Esophagus muscularis mucosa (tissue), 4 donors: ENCODE measurements around the gene DSC3. TPM values are rescaled to one million over a fixed set of nuclear protein-coding genes. Genes with fewer than 3 reads are reported as not detected.

Experiments used
- DNase-seq: peaks from one replicate; pipeline ENCODE4 v3.0.0-alpha.2; 2017; ENCODE audit errors: extremely low spot score
- H3K27ac ChIP-seq, 4 donors: fragments of 200-600 bp; sonication (generic); replicated peaks in 1 of 4; 1 replicate in 3 of 4; 2 replicates in 1 of 4; pipeline ENCODE4 v1.5.1; 2016 to 2019; ENCODE audit warnings: mild to moderate bottlenecking in 1 of 4
- H3K27me3 ChIP-seq, 4 donors: fragments of 200-600 bp; sonication (generic); one replicate each; pipeline versions ENCODE4 v1.5.1 to v1.6.0; 2016 to 2019
- H3K36me3 ChIP-seq, 4 donors: fragments of 200-600 bp; sonication (generic); one replicate each; pipeline ENCODE4 v1.5.1; 2016 to 2019
- H3K4me1 ChIP-seq, 4 donors: fragments of 200-600 bp; sonication (generic); one replicate each; pipeline ENCODE4 v1.5.1; 2016 to 2019
- H3K4me3 ChIP-seq, 4 donors: fragments of 200-600 bp; sonication (generic); 1 replicate in 2 of 4; 2 replicates in 2 of 4; pipeline ENCODE4 v1.5.1; 2016 to 2019; ENCODE audit warnings: mild to moderate bottlenecking in 4 of 4, moderate library complexity in 1 of 4
- H3K9me3 ChIP-seq, 4 donors: fragments of 200-600 bp; sonication (generic); 1 replicate in 3 of 4; 2 replicates in 1 of 4; pipeline ENCODE4 v1.5.1; 2016 to 2019
- EP300 ChIP-seq: sonication (generic); formaldehyde crosslinking; IDR thresholded peaks from one replicate; pipeline ENCODE4 v1.6.1; 2017; ENCODE audit warnings: antibody characterized with exemption
- POLR2A ChIP-seq: fragments of 450-650 bp; IDR thresholded peaks from one replicate; pipeline ENCODE4 v1.6.1; 2017; ENCODE audit warnings: antibody characterized with exemption, moderate library complexity, mild to moderate bottlenecking, low read depth
- POLR2AphosphoS5 ChIP-seq, 2 donors: sonication (generic); formaldehyde crosslinking; IDR thresholded peaks; one replicate each; pipeline ENCODE4 v1.6.1; 2017; ENCODE audit warnings: antibody characterized with exemption in 2 of 2
- WGBS: methylation state at CpG from one replicate; pipeline ENCODE4 v1.1.5; 2018; 5-methylcytosine and 5-hydroxymethylcytosine counted together
- intact Hi-C: fragments of 100-400 bp; cut with DNase I; formaldehyde crosslinking; loops from one replicate; pipeline ENCODE4 v1.15.1; 2023
- total RNA-seq, 4 donors: library from RNA; depleted of rRNA; stranded (reverse); fragments of >200 nt; gene quantifications; one replicate each; pipeline versions ENCODE4 v1.1.0 to v1.2.1, GENCODE V29; 2016
- TF ChIP-seq, protein P1 (sequence below), 3 experiments: fragments of 200-600 bp in 2 of 3; fragments of 450-650 bp in 1 of 3; sonication (generic) in 2 of 3; IDR thresholded peaks; one replicate each; pipeline ENCODE4 v1.5.1; 2017 to 2019; ENCODE audit warnings: antibody characterized with exemption in 3 of 3, mild to moderate bottlenecking in 2 of 3, moderate library complexity in 1 of 3

The DSC3 gene
- total RNA-seq, 4 donors from 2014 or later = under 0.01 to 0.52 (median 0.23) TPM; not detected in 1

DNA sequence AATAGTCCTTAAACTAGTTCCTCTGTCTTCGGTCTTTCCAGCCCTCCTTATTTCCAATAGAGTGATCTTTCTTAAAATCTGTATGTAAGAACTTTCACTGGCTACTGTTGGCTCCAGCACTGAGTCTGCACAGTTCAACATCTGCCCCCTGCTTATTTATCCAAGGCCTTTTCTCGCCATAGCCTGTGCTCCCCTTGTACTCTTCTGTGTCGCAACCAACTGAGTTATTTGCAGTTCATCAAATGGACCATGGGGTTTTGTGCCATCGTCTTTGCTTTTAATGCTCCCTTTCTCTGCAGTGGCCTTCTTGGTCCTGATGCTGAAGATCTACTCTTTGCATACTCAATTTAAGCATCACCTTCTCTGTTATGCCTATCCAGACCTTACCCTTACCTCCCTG is 77.3 kb downstream of the DSC3 start:
- 94% methylated on average over 4 of the region's 4 CpGs for WGBS
- intact Hi-C loops = no loop called here

DNA sequence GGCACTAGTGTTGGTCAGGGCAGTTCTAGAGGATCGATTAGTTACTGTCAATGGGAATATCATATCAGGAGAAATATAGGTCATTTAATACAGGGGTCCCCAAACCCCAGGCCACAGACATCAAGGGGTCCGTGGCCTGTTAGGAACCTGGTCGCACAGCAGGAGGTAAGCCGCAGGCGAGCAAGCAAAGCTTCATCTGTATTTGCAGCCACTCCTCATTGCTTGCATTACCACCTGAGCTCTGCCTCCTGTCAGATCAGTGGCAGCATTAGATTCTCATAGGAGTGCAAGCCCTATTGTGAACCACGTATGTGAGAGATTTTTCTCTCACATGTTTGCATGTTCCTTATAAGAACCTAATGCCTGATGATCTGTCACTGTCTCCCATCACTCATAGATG is 81.9 kb downstream of the DSC3 start:
- intact Hi-C loops = no loop called here
- Histone ChIP-seq H3K4me3 (no peak overlapping the region), H3K27me3 (peaks cover 0 to 10% (median 0%) of the 10 kb centered on the region in 4 donors), H3K27ac (no peak overlapping the region), H3K9me3 (no peaks in the 10 kb centered on the region), H3K4me1 (no peaks in the 10 kb centered on the region), H3K36me3 (no peaks in the 10 kb centered on the region)
- WGBS = 92% methylated on average over 6 of the region's 6 CpGs
- no peak for DNase-seq
- TF ChIP-seq, protein P1, sequence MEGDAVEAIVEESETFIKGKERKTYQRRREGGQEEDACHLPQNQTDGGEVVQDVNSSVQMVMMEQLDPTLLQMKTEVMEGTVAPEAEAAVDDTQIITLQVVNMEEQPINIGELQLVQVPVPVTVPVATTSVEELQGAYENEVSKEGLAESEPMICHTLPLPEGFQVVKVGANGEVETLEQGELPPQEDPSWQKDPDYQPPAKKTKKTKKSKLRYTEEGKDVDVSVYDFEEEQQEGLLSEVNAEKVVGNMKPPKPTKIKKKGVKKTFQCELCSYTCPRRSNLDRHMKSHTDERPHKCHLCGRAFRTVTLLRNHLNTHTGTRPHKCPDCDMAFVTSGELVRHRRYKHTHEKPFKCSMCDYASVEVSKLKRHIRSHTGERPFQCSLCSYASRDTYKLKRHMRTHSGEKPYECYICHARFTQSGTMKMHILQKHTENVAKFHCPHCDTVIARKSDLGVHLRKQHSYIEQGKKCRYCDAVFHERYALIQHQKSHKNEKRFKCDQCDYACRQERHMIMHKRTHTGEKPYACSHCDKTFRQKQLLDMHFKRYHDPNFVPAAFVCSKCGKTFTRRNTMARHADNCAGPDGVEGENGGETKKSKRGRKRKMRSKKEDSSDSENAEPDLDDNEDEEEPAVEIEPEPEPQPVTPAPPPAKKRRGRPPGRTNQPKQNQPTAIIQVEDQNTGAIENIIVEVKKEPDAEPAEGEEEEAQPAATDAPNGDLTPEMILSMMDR (IDR thresholded peaks at IDR 0.05) = no peak
- TF ChIP-seq POLR2AphosphoS5 (IDR thresholded peaks at IDR 0.05) (no peak), POLR2A (no peak)

More for the DNA sequence above, 77.3 kb downstream of the DSC3 start:
- Histone ChIP-seq H3K36me3 (no peaks in the 10 kb centered on the region), H3K4me1 (no peaks in the 10 kb centered on the region), H3K27me3 (no peaks in the 10 kb centered on the region), H3K27ac (no peak overlapping the region), H3K9me3 (no peaks in the 10 kb centered on the region), H3K4me3 (no peak overlapping the region)
- no peak for TF ChIP-seq EP300
- TF ChIP-seq POLR2AphosphoS5 (IDR thresholded peaks at IDR 0.05) = no peak
- TF ChIP-seq, protein P1 (IDR thresholded peaks at IDR 0.05) = no peak
- no peak for TF ChIP-seq POLR2A
- no peak for DNase-seq

- TF ChIP-seq POLR2AphosphoS5 (IDR thresholded peaks at IDR 0.05) = no peak
- TF ChIP-seq, protein P1 (IDR thresholded peaks at IDR 0.05) = no peak
- no peak for TF ChIP-seq POLR2A
- no peak for TF ChIP-seq EP300
- intact Hi-C loops = no loop called here
- H3K27ac ChIP-seq = no peak overlapping the region
- no peaks in the 10 kb centered on the region for H3K9me3 ChIP-seq
- no peaks in the 10 kb centered on the region for H3K36me3 ChIP-seq
- H3K27me3 ChIP-seq = peaks cover 0 to 10% (median 0%) of the 10 kb centered on the region in 4 donors
- no peak overlapping the region for H3K4me3 ChIP-seq
- 68% methylated on average over 2 of the region's 2 CpGs for WGBS
- DNase-seq = no peak
- H3K4me1 ChIP-seq = no peaks in the 10 kb centered on the region
Measured at GRCh38 chr18:30957066-30957465, 85.5 kb downstream of the DSC3 start.

- TF ChIP-seq, protein P1 (IDR thresholded peaks at IDR 0.05) = no peak
- TF ChIP-seq EP300 (no peak), POLR2AphosphoS5 (IDR thresholded peaks at IDR 0.05) (no peak), POLR2A (no peak)
- DNase-seq = no peak
- Histone ChIP-seq H3K9me3 (no peaks in the 10 kb centered on the region), H3K4me1 (no peaks in the 10 kb centered on the region), H3K36me3 (no peaks in the 10 kb centered on the region), H3K4me3 (no peak overlapping the region), H3K27me3 (peaks cover 0 to 6% (median 0%) of the 10 kb centered on the region in 4 donors), H3K27ac (no peak overlapping the region)
- WGBS = 70% methylated on average over 3 of the region's 3 CpGs
- intact Hi-C loops = no loop called here
Measured at GRCh38 chr18:30954262-30954661, 88.3 kb downstream of the DSC3 start.

GRCh38 chr18:30945761-30946160 is 96.8 kb downstream of the DSC3 start:
- 76% methylated on average over 8 of the region's 8 CpGs for WGBS
- no peak for DNase-seq

More at GRCh38 chr18:30945761-30946160, 96.8 kb downstream of the DSC3 start:
- Histone ChIP-seq H3K27ac (no peak overlapping the region), H3K9me3 (peaks cover 0 to 16% (median 12%) of the 10 kb centered on the region in 4 donors), H3K4me1 (no peaks in the 10 kb centered on the region), H3K36me3 (no peaks in the 10 kb centered on the region), H3K4me3 (no peak overlapping the region), H3K27me3 (no peaks in the 10 kb centered on the region)
- TF ChIP-seq POLR2A (no peak), EP300 (no peak), POLR2AphosphoS5 (IDR thresholded peaks at IDR 0.05) (no peak)
- TF ChIP-seq, protein P1 (IDR thresholded peaks at IDR 0.05) = no peak
- intact Hi-C loops = no loop called here
